Measurements from ENCODE around the gene PPP4C. TPM values are rescaled to one million over a fixed set of nuclear protein-coding genes. Genes with fewer than 3 reads are reported as not detected.

The PPP4C gene
- total RNA-seq, 1 experiment from 2014 or later: 165 TPM

DNA sequence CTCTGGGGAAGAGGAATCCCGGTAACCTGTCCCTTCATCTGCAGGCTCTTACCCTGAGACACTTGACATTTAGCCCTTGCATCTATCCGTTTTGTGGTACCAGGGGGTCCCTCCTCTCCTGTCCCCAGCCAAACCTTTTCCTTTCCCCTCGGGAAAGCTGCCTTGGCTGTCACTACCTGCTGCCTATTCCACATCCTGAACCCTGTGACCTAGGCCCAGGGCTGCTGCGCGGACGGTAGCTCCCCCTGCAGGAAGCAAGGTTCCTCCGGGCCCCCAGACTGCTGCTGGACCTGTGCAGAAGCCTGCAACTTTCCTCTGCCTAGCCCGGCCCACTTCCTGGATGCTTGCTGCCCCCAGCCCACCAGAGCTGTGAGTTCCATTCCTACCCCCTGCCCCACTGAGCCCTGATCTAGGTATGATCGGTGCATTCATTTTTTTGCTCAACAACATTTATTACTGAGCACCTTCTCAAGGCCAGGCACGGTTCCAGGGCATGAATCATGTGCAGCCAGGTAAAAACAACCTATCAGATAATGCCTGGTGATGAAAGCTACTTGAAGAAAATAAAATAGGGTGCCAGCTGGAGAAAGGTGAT, 20.7 kb upstream of the PPP4C start:
- ChIA-PET RAD21 (ENCODE audit: low non-redundant PET in 1 of 2, low total read pairs in 2 of 2, uncharacterized antibody in 2 of 2, unreplicated experiment in 2 of 2) (no interaction called here), CTCF (interaction anchor here (0.8 to 1.9 kb wide), 4 partner anchors 9 to 355 kb away, joined by 3 to 10 read pairs (median 6); partner anchors contain the start of genes ALDOA and TBX6), POLR2A (interaction anchor here (2.6 kb wide), 1 partner anchor 10 kb away, joined by 11 read pairs; the partner anchor contains the start of gene ALDOA)
- H3K79me2 ChIP-seq (ENCODE audit: insufficient read depth, low read length): peaks cover 7% of the 10 kb centered on the region
- no peaks in the 10 kb centered on the region for H3K9me3 ChIP-seq (ENCODE audit: control insufficient read depth in 1 of 2, insufficient read depth in 1 of 2, low read depth in 1 of 2, low read length in 2 of 2)
- DNase-seq (ENCODE audit: low read depth, low spot score) (no peak), ATAC-seq (peak; percentile 68)
- H3K36me3 ChIP-seq (ENCODE audit: control insufficient read depth in 1 of 2, insufficient read depth in 2 of 2, low read length in 2 of 2): 0 out of 4 replicates have a peak, but pooled peaks cover 0 to 3% of the 10 kb centered on the region in 2 experiments
- H3K9ac ChIP-seq (ENCODE audit: low read length): no peak overlapping the region
- TF ChIP-seq EZH2phosphoT487 (IDR thresholded peaks at IDR 0.05; ENCODE audit: borderline replicate concordance): no peak
- peak; percentile 42 for TF ChIP-seq RAD21 (IDR thresholded peaks at IDR 0.05; ENCODE audit: low read depth)
- TF ChIP-seq, protein P1, sequence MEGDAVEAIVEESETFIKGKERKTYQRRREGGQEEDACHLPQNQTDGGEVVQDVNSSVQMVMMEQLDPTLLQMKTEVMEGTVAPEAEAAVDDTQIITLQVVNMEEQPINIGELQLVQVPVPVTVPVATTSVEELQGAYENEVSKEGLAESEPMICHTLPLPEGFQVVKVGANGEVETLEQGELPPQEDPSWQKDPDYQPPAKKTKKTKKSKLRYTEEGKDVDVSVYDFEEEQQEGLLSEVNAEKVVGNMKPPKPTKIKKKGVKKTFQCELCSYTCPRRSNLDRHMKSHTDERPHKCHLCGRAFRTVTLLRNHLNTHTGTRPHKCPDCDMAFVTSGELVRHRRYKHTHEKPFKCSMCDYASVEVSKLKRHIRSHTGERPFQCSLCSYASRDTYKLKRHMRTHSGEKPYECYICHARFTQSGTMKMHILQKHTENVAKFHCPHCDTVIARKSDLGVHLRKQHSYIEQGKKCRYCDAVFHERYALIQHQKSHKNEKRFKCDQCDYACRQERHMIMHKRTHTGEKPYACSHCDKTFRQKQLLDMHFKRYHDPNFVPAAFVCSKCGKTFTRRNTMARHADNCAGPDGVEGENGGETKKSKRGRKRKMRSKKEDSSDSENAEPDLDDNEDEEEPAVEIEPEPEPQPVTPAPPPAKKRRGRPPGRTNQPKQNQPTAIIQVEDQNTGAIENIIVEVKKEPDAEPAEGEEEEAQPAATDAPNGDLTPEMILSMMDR (IDR thresholded peaks at IDR 0.05 in 2 of 3, conservative IDR thresholded peaks at IDR 0.05 in 1 of 3; ENCODE audit: borderline replicate concordance in 1 of 3, insufficient read depth in 1 of 3, low read depth in 2 of 3, low read length in 2 of 3): peak; percentile 27 to 84 (median 71); a peak in 5 of 6 replicates
- intact Hi-C loops (cut with micrococcal nuclease): no loop called here
- no peaks in the 10 kb centered on the region for H4K20me1 ChIP-seq (ENCODE audit: insufficient read depth)
- H2AFZ ChIP-seq (ENCODE audit: low read depth, low read length, poor library complexity, severe bottlenecking): no peak overlapping the region
- H3K27me3 ChIP-seq (ENCODE audit: insufficient read depth, low read length): no peaks in the 10 kb centered on the region
- H3K4me2 ChIP-seq (ENCODE audit: low read length): peak overlapping the region; percentile 100
- H3K27ac ChIP-seq (ENCODE audit: low read depth, low read length): 0 out of 2 replicates have a peak overlapping the region, but pooled peaks have one; percentile 7
- H3K9me2 ChIP-seq (ENCODE audit: insufficient read depth): no peaks in the 10 kb centered on the region
- H3K4me1 ChIP-seq (ENCODE audit: control insufficient read depth in 1 of 2, insufficient read depth in 2 of 2, low read length in 2 of 2): peaks cover 6 to 36% of the 10 kb centered on the region in 2 experiments; a peak in 2 of 4 replicates
- no peak overlapping the region for H3K4me3 ChIP-seq (replicated peaks in 1 of 2; ENCODE audit: low read depth in 1 of 2, low read length in 2 of 2)
- no TSS peak for BruUV-seq (replicated peaks)

- Histone ChIP-seq H3K9ac (ENCODE audit: low read length) (no peak overlapping the region), H3K4me2 (ENCODE audit: low read length) (no peak overlapping the region), H2AFZ (ENCODE audit: low read depth, low read length, poor library complexity, severe bottlenecking) (no peak overlapping the region), H3K36me3 (ENCODE audit: control insufficient read depth in 1 of 2, insufficient read depth in 2 of 2, low read length in 2 of 2) (0 out of 4 replicates have a peak, but pooled peaks cover 0 to 3% of the 10 kb centered on the region in 2 experiments), H3K79me2 (ENCODE audit: insufficient read depth, low read length) (peaks cover 7% of the 10 kb centered on the region; the same call in 1 of the 2 replicates), H3K4me3 (replicated peaks in 1 of 2; ENCODE audit: low read depth in 1 of 2, low read length in 2 of 2) (no peak overlapping the region), H3K4me1 (ENCODE audit: control insufficient read depth in 1 of 2, insufficient read depth in 2 of 2, low read length in 2 of 2) (peaks cover 17 to 28% of the 10 kb centered on the region in 2 experiments), H4K20me1 (ENCODE audit: insufficient read depth) (no peaks in the 10 kb centered on the region), H3K9me2 (ENCODE audit: insufficient read depth) (no peaks in the 10 kb centered on the region), H3K9me3 (ENCODE audit: control insufficient read depth in 1 of 2, insufficient read depth in 1 of 2, low read depth in 1 of 2, low read length in 2 of 2) (no peaks in the 10 kb centered on the region), H3K27me3 (ENCODE audit: insufficient read depth, low read length) (no peaks in the 10 kb centered on the region), H3K27ac (ENCODE audit: low read depth, low read length) (no peak overlapping the region; the same call in 1 of the 2 replicates)
- TF ChIP-seq, protein P2, sequence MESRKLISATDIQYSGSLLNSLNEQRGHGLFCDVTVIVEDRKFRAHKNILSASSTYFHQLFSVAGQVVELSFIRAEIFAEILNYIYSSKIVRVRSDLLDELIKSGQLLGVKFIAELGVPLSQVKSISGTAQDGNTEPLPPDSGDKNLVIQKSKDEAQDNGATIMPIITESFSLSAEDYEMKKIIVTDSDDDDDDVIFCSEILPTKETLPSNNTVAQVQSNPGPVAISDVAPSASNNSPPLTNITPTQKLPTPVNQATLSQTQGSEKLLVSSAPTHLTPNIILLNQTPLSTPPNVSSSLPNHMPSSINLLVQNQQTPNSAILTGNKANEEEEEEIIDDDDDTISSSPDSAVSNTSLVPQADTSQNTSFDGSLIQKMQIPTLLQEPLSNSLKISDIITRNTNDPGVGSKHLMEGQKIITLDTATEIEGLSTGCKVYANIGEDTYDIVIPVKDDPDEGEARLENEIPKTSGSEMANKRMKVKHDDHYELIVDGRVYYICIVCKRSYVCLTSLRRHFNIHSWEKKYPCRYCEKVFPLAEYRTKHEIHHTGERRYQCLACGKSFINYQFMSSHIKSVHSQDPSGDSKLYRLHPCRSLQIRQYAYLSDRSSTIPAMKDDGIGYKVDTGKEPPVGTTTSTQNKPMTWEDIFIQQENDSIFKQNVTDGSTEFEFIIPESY (IDR thresholded peaks at IDR 0.05; ENCODE audit: extremely low read depth, insufficient replicate concordance, low read length): no peak
- TF ChIP-seq SRF (IDR thresholded peaks at IDR 0.05; ENCODE audit: low read depth) (no peak), TCF7L2 (IDR thresholded peaks at IDR 0.05; ENCODE audit: borderline replicate concordance, extremely low read depth, insufficient read depth, insufficient read length) (no peak), ZFX (IDR thresholded peaks at IDR 0.05) (no peak), POLR2AphosphoS5 (IDR thresholded peaks at IDR 0.05; ENCODE audit: low read depth, low read length) (no peak), EZH2phosphoT487 (IDR thresholded peaks at IDR 0.05; ENCODE audit: borderline replicate concordance) (no peak), ZNF274 (IDR thresholded peaks at IDR 0.05; ENCODE audit: low read depth, low read length) (no peak), EZH2 (IDR thresholded peaks at IDR 0.05) (no peak), CBX3 (IDR thresholded peaks at IDR 0.05; ENCODE audit: low read depth) (no peak), FOSL1 (IDR thresholded peaks at IDR 0.05; ENCODE audit: low read depth) (no peak), EGR1 (IDR thresholded peaks at IDR 0.05; ENCODE audit: low read depth) (no peak), CEBPB (IDR thresholded peaks at IDR 0.05; ENCODE audit: low read depth) (no peak), SIN3A (IDR thresholded peaks at IDR 0.05; ENCODE audit: low read depth) (no peak)
- TF ChIP-seq, protein P3, sequence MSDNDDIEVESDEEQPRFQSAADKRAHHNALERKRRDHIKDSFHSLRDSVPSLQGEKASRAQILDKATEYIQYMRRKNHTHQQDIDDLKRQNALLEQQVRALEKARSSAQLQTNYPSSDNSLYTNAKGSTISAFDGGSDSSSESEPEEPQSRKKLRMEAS (IDR thresholded peaks at IDR 0.05): no peak
- ChIA-PET POLR2A (no interaction called here), CTCF (no interaction called here), RAD21 (ENCODE audit: low non-redundant PET in 1 of 2, low total read pairs in 2 of 2, uncharacterized antibody in 2 of 2, unreplicated experiment in 2 of 2) (no interaction called here)
- no TSS peak for BruUV-seq (replicated peaks)
- ATAC-seq (no peak), DNase-seq (ENCODE audit: low read depth, low spot score) (no peak)
- intact Hi-C loops (cut with micrococcal nuclease): no loop called here
Observed at GRCh38 chr16:30060346-30060745, 15.4 kb upstream of the PPP4C start.
